ENCODE measurements around the gene MRPL38. TPM values are rescaled to one million over a fixed set of nuclear protein-coding genes. Genes with fewer than 3 reads are reported as not detected.

MRPL38 gene
- total RNA-seq, 2 donors from 2014 or later: 27.2 to 36.4 TPM

DNA sequence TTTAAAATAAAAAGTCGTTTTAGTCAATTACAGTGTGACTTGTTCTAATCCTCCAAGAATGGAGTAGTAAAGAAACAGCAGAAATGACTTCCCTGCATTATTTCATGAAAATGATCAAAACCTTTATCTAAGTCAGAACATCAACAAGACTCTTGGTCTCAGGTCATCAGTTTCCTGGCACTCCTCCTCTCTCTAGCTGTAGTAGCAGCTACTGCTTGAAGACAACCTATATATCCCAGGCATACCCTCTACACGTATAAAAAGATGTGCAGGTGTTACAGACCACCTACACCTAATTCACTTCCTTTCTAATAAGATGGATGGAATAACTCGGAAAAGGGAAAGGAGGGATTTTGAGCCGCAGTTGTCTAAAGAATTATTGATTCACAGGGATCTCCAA is 37.8 kb upstream of the MRPL38 start:
- TF ChIP-seq, protein P1, sequence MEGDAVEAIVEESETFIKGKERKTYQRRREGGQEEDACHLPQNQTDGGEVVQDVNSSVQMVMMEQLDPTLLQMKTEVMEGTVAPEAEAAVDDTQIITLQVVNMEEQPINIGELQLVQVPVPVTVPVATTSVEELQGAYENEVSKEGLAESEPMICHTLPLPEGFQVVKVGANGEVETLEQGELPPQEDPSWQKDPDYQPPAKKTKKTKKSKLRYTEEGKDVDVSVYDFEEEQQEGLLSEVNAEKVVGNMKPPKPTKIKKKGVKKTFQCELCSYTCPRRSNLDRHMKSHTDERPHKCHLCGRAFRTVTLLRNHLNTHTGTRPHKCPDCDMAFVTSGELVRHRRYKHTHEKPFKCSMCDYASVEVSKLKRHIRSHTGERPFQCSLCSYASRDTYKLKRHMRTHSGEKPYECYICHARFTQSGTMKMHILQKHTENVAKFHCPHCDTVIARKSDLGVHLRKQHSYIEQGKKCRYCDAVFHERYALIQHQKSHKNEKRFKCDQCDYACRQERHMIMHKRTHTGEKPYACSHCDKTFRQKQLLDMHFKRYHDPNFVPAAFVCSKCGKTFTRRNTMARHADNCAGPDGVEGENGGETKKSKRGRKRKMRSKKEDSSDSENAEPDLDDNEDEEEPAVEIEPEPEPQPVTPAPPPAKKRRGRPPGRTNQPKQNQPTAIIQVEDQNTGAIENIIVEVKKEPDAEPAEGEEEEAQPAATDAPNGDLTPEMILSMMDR (IDR thresholded peaks at IDR 0.05): no peak
- H3K27ac ChIP-seq: no peak overlapping the region
- H3K4me3 ChIP-seq: no peak overlapping the region
- peaks cover 18% of the 10 kb centered on the region for H3K36me3 ChIP-seq
- peaks cover 0 to 15% of the 10 kb centered on the region in 2 donors for H3K4me1 ChIP-seq
- DNase-seq (ENCODE audit: low spot score): no peak
- H3K9me3 ChIP-seq: no peaks in the 10 kb centered on the region
- no peaks in the 10 kb centered on the region for H3K27me3 ChIP-seq

DNA sequence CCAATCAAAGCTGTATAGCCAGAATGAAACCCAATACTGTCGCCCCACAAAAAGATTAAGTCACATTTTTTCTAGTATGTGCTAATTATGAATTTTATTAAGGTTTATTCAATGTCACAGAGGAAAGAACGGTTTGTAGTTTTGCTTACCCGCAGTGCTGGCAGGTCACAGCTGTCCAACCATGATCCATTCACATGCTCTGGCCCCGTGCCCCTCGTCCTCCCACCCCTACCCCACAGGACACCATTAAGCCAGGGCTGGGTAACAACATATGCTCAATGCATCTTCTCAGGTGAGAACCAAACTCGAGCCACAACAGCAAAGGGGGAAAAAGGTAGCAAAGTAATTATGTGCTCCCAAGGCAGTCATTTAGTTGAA is 36.7 kb upstream of the MRPL38 start:
- TF ChIP-seq, protein P1 (IDR thresholded peaks at IDR 0.05): no peak
- DNase-seq (ENCODE audit: low spot score): no peak
- Histone ChIP-seq H3K4me1 (peaks cover 0 to 15% of the 10 kb centered on the region in 2 donors), H3K9me3 (no peaks in the 10 kb centered on the region), H3K27ac (peak overlapping the region in 1 of 2 donors; percentile 86), H3K4me3 (peak overlapping the region in 1 of 2 donors; percentile 90), H3K36me3 (peaks cover 8% of the 10 kb centered on the region), H3K27me3 (no peaks in the 10 kb centered on the region)

DNA sequence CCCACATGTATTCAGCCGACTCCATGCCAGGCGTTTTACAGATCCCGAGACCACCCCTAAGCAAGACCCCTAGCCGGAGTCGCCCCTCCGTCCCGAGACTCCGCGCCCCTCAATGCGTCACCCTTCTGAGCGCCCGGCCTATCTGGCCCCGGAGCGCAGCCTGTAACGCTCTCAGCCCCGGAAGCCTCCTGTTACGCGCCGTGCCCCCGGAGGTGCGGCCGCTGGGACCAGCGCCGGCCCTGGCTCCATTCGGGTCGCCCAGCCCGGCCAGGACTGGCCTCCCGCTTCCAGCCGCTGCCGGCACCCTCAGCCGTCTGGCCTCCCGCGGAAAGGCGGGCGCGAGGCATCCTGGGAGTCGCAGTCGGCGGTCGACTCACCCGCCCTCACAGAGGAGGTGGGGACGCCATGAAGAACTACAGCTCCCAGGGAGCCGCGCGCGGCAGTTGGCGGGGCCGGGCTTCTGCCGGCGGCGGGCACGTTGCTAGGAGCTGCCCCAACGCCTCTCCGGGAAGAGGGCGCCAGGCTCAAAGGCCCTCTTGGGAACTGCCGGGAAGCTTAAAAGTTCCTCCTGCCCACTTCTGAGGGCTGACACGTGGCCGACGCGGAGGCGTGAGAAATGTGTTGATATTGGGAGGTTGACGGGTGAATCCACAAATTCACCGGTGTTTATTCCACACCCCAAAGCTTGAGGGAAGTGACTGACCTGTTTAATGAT is 36.2 kb upstream of the MRPL38 start, which contains the start of gene FBF1:
Gene FBF1, minus strand, starts transcription at position 316 of the 715 bp plus-strand sequence. CDS start 2,893 bp downstream, outside the sequence.
- Histone ChIP-seq H3K9me3 (no peaks in the 10 kb centered on the region), H3K4me3 (peak within 1 kb of the TSS; percentile 59 to 90), H3K4me1 (peaks cover 0 to 15% of the 10 kb centered on the region in 2 donors), H3K27ac (peak within 1 kb of the TSS; percentile 62 to 86), H3K27me3 (no peaks in the 10 kb centered on the region), H3K36me3 (peaks cover 2% of the 10 kb centered on the region)
- DNase-seq (ENCODE audit: low spot score): peak; percentile 94
- TF ChIP-seq, protein P1 (IDR thresholded peaks at IDR 0.05): peak in 1 of 2 donors; percentile 29

DNA sequence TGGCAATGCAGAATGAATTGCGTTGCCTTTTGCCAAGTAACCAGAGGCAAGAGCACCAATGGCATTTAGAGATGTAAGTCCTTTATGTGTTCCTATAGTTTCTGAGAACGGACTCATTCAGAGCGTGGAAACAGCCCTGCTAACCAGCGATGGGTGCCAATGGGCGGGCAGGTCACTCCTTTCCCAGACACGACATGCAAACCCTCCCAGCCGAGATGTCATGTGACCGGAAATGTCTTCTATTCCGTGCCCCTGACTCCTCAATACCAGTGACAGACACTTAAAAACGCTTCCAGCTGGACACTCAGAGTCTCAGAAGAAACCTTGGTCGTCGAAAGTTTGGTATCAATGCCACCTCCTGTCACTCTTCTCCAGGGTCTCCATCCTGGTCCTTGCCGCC is 33.0 kb upstream of the MRPL38 start:
- peaks cover 0 to 15% of the 10 kb centered on the region in 2 donors for H3K4me1 ChIP-seq
- no peaks in the 10 kb centered on the region for H3K9me3 ChIP-seq
- no peak overlapping the region for H3K4me3 ChIP-seq
- H3K27me3 ChIP-seq: no peaks in the 10 kb centered on the region
- H3K27ac ChIP-seq: no peak overlapping the region
- no peak for DNase-seq (ENCODE audit: low spot score)
- no peaks in the 10 kb centered on the region for H3K36me3 ChIP-seq
- TF ChIP-seq, protein P1 (IDR thresholded peaks at IDR 0.05): no peak

DNA sequence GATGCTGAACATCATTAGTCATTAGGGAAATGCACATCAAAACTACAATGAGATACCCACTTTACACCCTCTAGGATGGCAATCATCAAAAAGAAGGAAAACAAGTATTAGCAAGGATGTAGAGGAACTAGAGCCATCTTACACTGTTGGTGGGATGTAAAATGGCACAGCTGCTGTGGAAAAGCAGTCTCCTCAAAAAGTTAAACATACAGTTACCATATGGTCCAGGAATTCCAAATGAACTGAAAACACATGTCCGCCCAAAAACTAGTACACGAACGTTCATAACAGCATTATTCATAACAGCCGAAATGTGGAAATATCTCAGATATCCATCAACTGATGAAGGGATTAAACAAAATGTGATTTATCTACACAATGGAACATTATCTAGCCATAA is 29.1 kb upstream of the MRPL38 start:
- Histone ChIP-seq H3K9me3 (no peaks in the 10 kb centered on the region), H3K27me3 (no peaks in the 10 kb centered on the region), H3K4me3 (no peak overlapping the region), H3K27ac (no peak overlapping the region), H3K4me1 (no peaks in the 10 kb centered on the region), H3K36me3 (no peaks in the 10 kb centered on the region)
- no peak for DNase-seq (ENCODE audit: low spot score)
- TF ChIP-seq, protein P1 (IDR thresholded peaks at IDR 0.05): no peak

All from right atrium auricular region (tissue), 2 donors.